Measurements from ENCODE around the gene ALDH2. TPM values are rescaled to one million over a fixed set of nuclear protein-coding genes. Genes with fewer than 3 reads are reported as not detected.

Gene ALDH2
- polyA plus RNA-seq, 1 donor (not counting 4 experiments of a cell fraction or from before 2014, with no cell fraction given) = 33.8 TPM

DNA sequence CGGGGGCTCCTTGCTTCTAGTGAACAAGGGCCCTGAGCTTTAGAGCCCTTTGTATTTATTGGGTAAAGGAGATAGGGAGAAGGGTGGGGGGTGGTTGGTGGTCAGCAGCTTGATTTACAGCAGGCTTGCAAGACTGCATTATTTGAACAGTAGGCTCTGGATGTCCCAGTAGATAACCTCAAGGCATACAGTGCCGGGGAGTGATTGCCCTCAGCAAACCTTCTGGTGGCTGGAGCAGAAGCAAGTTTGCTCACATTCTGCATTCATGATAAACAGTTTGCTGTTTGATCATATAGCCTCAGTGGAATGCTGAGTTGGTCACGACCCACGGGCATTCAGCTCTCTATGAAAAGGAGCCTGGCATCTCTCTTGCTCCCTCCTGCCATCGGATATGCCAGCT lies 58.8 kb downstream of the ALDH2 start:
- FAIRE-seq = no peak
- dilution Hi-C loops (cut with MboI; ENCODE audit: extremely low pct_ligation_motif_present, low sequenced_read_pairs) = no loop called here

DNA sequence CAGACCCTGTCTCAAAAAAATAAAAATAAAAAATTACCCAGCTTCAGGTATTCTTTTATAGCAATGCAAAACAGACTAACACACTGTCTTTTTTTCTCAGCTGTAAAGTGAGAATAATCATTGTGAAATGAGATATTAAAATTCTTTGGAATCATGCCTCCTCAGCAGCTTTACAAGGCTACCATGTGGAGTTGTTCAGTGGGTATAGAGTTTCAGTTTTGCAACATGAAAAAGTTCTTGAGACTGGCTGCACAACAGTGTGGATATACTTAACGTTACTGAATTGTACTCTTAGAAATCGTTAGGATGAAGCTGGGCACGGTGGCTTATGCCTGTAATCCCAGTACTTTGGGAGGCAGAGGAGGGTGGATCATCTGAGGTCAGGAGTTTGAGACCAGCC lies 59.6 kb downstream of the ALDH2 start:
- FAIRE-seq = no peak
- no peaks in the 10 kb centered on the region for H3K79me2 ChIP-seq (ENCODE audit: control insufficient read depth, insufficient read depth, low read length)
- H3K36me3 ChIP-seq (ENCODE audit: control insufficient read depth in 2 of 2, extremely low read depth in 1 of 2, insufficient read depth in 2 of 2, low read length in 2 of 2) = no peaks in the 10 kb centered on the region
- H3K9me1 ChIP-seq (ENCODE audit: control insufficient read depth, extremely low read depth, insufficient read depth, low read length) = no peaks in the 10 kb centered on the region
- dilution Hi-C loops (cut with MboI; ENCODE audit: extremely low pct_ligation_motif_present, low sequenced_read_pairs) = no loop called here
- no peak overlapping the region for H2AFZ ChIP-seq (ENCODE audit: control insufficient read depth, low read length)
- no peak overlapping the region for H3K4me2 ChIP-seq (ENCODE audit: control insufficient read depth, extremely low read depth, insufficient read depth, low read depth, low read length)
- H3K27ac ChIP-seq (ENCODE audit: control insufficient read depth, insufficient read depth, low read length) = no peak overlapping the region
- no peaks in the 10 kb centered on the region for H3K9me3 ChIP-seq (ENCODE audit: control insufficient read depth, low read depth, low read length)
- no peaks in the 10 kb centered on the region for H3K4me1 ChIP-seq (ENCODE audit: control insufficient read depth, extremely low read depth, insufficient read depth, low read length)
- H3K27me3 ChIP-seq (ENCODE audit: control insufficient read depth, extremely low read depth, insufficient read depth, low read length) = no peaks in the 10 kb centered on the region
- TF ChIP-seq EZH2 (IDR thresholded peaks at IDR 0.05; ENCODE audit: low read length) = no peak
- TF ChIP-seq, protein P1, sequence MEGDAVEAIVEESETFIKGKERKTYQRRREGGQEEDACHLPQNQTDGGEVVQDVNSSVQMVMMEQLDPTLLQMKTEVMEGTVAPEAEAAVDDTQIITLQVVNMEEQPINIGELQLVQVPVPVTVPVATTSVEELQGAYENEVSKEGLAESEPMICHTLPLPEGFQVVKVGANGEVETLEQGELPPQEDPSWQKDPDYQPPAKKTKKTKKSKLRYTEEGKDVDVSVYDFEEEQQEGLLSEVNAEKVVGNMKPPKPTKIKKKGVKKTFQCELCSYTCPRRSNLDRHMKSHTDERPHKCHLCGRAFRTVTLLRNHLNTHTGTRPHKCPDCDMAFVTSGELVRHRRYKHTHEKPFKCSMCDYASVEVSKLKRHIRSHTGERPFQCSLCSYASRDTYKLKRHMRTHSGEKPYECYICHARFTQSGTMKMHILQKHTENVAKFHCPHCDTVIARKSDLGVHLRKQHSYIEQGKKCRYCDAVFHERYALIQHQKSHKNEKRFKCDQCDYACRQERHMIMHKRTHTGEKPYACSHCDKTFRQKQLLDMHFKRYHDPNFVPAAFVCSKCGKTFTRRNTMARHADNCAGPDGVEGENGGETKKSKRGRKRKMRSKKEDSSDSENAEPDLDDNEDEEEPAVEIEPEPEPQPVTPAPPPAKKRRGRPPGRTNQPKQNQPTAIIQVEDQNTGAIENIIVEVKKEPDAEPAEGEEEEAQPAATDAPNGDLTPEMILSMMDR (optimal IDR thresholded peaks at IDR 0.05 in 1 of 3, IDR thresholded peaks at IDR 0.05 in 1 of 3, conservative IDR thresholded peaks at IDR 0.05 in 1 of 3; ENCODE audit: extremely low read depth in 1 of 3, insufficient read depth in 2 of 3, low read length in 3 of 3) = no peak
- H4K20me1 ChIP-seq (ENCODE audit: control insufficient read depth, extremely low read depth, insufficient read depth, low read length) = no peaks in the 10 kb centered on the region
- no peak overlapping the region for H3K9ac ChIP-seq (ENCODE audit: control insufficient read depth, extremely low read depth, insufficient read depth, low read length)
- no peak overlapping the region for H3K4me3 ChIP-seq (ENCODE audit: control insufficient read depth in 2 of 3, extremely low read depth in 1 of 3, insufficient read depth in 2 of 3, low read depth in 1 of 3, low read length in 3 of 3)
- DNase-seq (ENCODE audit: low read depth, low spot score) = no peak

More for the DNA sequence above, 58.8 kb downstream of the ALDH2 start:
- Histone ChIP-seq H3K4me2 (ENCODE audit: control insufficient read depth, extremely low read depth, insufficient read depth, low read depth, low read length) (no peak overlapping the region), H3K9ac (ENCODE audit: control insufficient read depth, extremely low read depth, insufficient read depth, low read length) (no peak overlapping the region), H2AFZ (ENCODE audit: control insufficient read depth, low read length) (no peak overlapping the region), H4K20me1 (ENCODE audit: control insufficient read depth, extremely low read depth, insufficient read depth, low read length) (no peaks in the 10 kb centered on the region), H3K36me3 (ENCODE audit: control insufficient read depth in 2 of 2, extremely low read depth in 1 of 2, insufficient read depth in 2 of 2, low read length in 2 of 2) (no peaks in the 10 kb centered on the region), H3K9me3 (ENCODE audit: control insufficient read depth, low read depth, low read length) (no peaks in the 10 kb centered on the region), H3K79me2 (ENCODE audit: control insufficient read depth, insufficient read depth, low read length) (no peaks in the 10 kb centered on the region), H3K4me1 (ENCODE audit: control insufficient read depth, extremely low read depth, insufficient read depth, low read length) (no peaks in the 10 kb centered on the region), H3K4me3 (ENCODE audit: control insufficient read depth in 2 of 3, extremely low read depth in 1 of 3, insufficient read depth in 2 of 3, low read depth in 1 of 3, low read length in 3 of 3) (no peak overlapping the region), H3K9me1 (ENCODE audit: control insufficient read depth, extremely low read depth, insufficient read depth, low read length) (no peaks in the 10 kb centered on the region), H3K27me3 (ENCODE audit: control insufficient read depth, extremely low read depth, insufficient read depth, low read length) (no peaks in the 10 kb centered on the region), H3K27ac (ENCODE audit: control insufficient read depth, insufficient read depth, low read length) (no peak overlapping the region)
- no peak for DNase-seq (ENCODE audit: low read depth, low spot score)
- no peak for TF ChIP-seq EZH2 (IDR thresholded peaks at IDR 0.05; ENCODE audit: low read length)
- TF ChIP-seq, protein P1 (optimal IDR thresholded peaks at IDR 0.05 in 1 of 3, IDR thresholded peaks at IDR 0.05 in 1 of 3, conservative IDR thresholded peaks at IDR 0.05 in 1 of 3; ENCODE audit: extremely low read depth in 1 of 3, insufficient read depth in 2 of 3, low read length in 3 of 3) = no peak

All from keratinocyte (primary cell).